Right lung (tissue), 10 donors: ENCODE measurements around the gene NEU2. TPM values are rescaled to one million over a fixed set of nuclear protein-coding genes. Genes with fewer than 3 reads are reported as not detected.

Experiments
- DNase-seq, 2 donors: peaks; one replicate each; pipeline ENCODE4 v3.0.0-alpha.2; 2013
- long read RNA-seq, 8 donors: transcript quantifications; one replicate each; lab custom pipeline, GENCODE V29; 2026
- polyA plus RNA-seq, 5 donors: library from polyadenylated mRNA; unstranded; fragments of 120-200 nt; gene quantifications; one replicate each; pipeline versions ENCODE4 v1.2.1 to v1.2.3, GENCODE V29; 2013; ENCODE audit warnings: inconsistent platforms in 1 of 5, low replicate concordance in 1 of 5; ENCODE audit not compliant: insufficient read length in 5 of 5, insufficient read depth in 1 of 5

Gene NEU2
- not detected for polyA plus RNA-seq
- long read RNA-seq, donor 1, result 0 reads
- long read RNA-seq, donor 2, result 0 reads
- long read RNA-seq, donor 3, result 0 reads
- long read RNA-seq, donor 4, result 0 reads
- long read RNA-seq, donor 5, result 0 reads
- long read RNA-seq, donor 6, result 0 reads
- long read RNA-seq, donor 7, result 0 reads
- long read RNA-seq, donor 8, result 0 reads

- DNase-seq, result no peak
These were observed at the start of gene NEU2 for GRCh38 chr2:233032551-233033320. TSS of gene NEU2 (plus strand) at chr2:233032672. CDS start at chr2:233032672, 0 bp downstream.

GRCh38 chr2:232982926-232983668 lies 49.4 kb upstream of the NEU2 start:
- DNase-seq, result no peak

- DNase-seq, result no peak
These were observed 48.8 kb upstream of the NEU2 start for GRCh38 chr2:232983669-232984140.

GRCh38 chr2:232984451-232985207 lies 47.8 kb upstream of the NEU2 start:
- no peak for DNase-seq

- no peak for DNase-seq
These were observed 46.3 kb upstream of the NEU2 start for GRCh38 chr2:232986155-232986554.

GRCh38 chr2:232993231-232993821 lies 39.1 kb upstream of the NEU2 start:
- no peak for DNase-seq

GRCh38 chr2:232994446-232994845 lies 38.0 kb upstream of the NEU2 start:
- no peak for DNase-seq

GRCh38 chr2:232997749-232998665 lies 34.5 kb upstream of the NEU2 start:
- no peak for DNase-seq

GRCh38 chr2:232998666-232998985 lies 33.8 kb upstream of the NEU2 start:
- no peak for DNase-seq

GRCh38 chr2:232999354-232999753 lies 33.1 kb upstream of the NEU2 start:
- DNase-seq, result no peak

GRCh38 chr2:233000886-233001750 lies 31.4 kb upstream of the NEU2 start:
- no peak for DNase-seq

GRCh38 chr2:233002829-233003657 lies 29.4 kb upstream of the NEU2 start:
- no peak for DNase-seq

- no peak for DNase-seq
These were observed 28.6 kb upstream of the NEU2 start for GRCh38 chr2:233003658-233004555.

- DNase-seq, result no peak
These were observed 27.4 kb upstream of the NEU2 start for GRCh38 chr2:233005096-233005495.

- no peak for DNase-seq
These were observed 25.8 kb upstream of the NEU2 start for GRCh38 chr2:233006648-233007047.

- DNase-seq, result no peak
These were observed 25.2 kb upstream of the NEU2 start for GRCh38 chr2:233007270-233007669.

GRCh38 chr2:233007739-233008138 lies 24.7 kb upstream of the NEU2 start:
- DNase-seq, result no peak
